Stimulated activated CD4-positive, alpha-beta T cell treated with anti-CD3 and anti-CD28 coated beads, TNF-alpha, amount 100 ng/mL, for 1 hour (primary cell): ENCODE measurements around the gene TIPIN.
"Not testable (repeated sequence)": the region's sequence is repeated elsewhere in the genome, so short reads cannot be mapped to it uniquely, and the experiment has no call there.

Source experiments
- DNase-seq, 3 donors: peaks; one replicate each; pipeline ENCODE4 v3.0.0-alpha.2; 2020; ENCODE audit warnings: low read depth in 3 of 3, low spot score in 1 of 3

Gene TIPIN

GRCh38 chr15:66386204-66387123 is 30.0 kb upstream of the TIPIN start, which contains the start of gene MAP2K1:
TSS of gene MAP2K1 (plus strand) at chr15:66386912. CDS start at chr15:66387348, 436 bp downstream.
- DNase-seq: peak; percentile 96 to 97 (median 96)

- not testable (repeated sequence) for DNase-seq
Observed at GRCh38 chr15:66381376-66381775, 24.9 kb upstream of the TIPIN start.

- DNase-seq: no peak
Observed at GRCh38 chr15:66378814-66379430, 22.4 kb upstream of the TIPIN start.

GRCh38 chr15:66374179-66374578 is 17.7 kb upstream of the TIPIN start:
- DNase-seq: no peak

- no peak for DNase-seq
Observed at GRCh38 chr15:66369773-66370651, 13.5 kb upstream of the TIPIN start.

- DNase-seq: no peak
Observed at GRCh38 chr15:66364944-66365528, 8.6 kb upstream of the TIPIN start.

GRCh38 chr15:66362776-66363175 is 6.3 kb upstream of the TIPIN start:
- DNase-seq: no peak

- DNase-seq: not testable (repeated sequence)
Observed at GRCh38 chr15:66361745-66362460, 5.4 kb upstream of the TIPIN start.

GRCh38 chr15:66359740-66360139 is 3.3 kb upstream of the TIPIN start:
- DNase-seq: no peak

- DNase-seq: no peak
Observed at GRCh38 chr15:66356077-66356358, 467 bp downstream of the TIPIN start.

GRCh38 chr15:66348530-66348929 is 8.0 kb downstream of the TIPIN start:
- DNase-seq: not testable (repeated sequence)

- no peak for DNase-seq
Observed at GRCh38 chr15:66328771-66329170, 27.7 kb downstream of the TIPIN start.

- no peak for DNase-seq
Observed at GRCh38 chr15:66327736-66328135, 28.7 kb downstream of the TIPIN start.

GRCh38 chr15:66326051-66326450 is 30.4 kb downstream of the TIPIN start:
- no peak for DNase-seq

- DNase-seq: no peak
Observed at GRCh38 chr15:66323312-66323928, 33.1 kb downstream of the TIPIN start.

GRCh38 chr15:66312144-66312543 is 44.3 kb downstream of the TIPIN start:
- no peak for DNase-seq

- no peak for DNase-seq
Observed at GRCh38 chr15:66310786-66311185, 45.7 kb downstream of the TIPIN start.

GRCh38 chr15:66309828-66310227 is 46.7 kb downstream of the TIPIN start:
- no peak for DNase-seq

- no peak for DNase-seq
Observed at GRCh38 chr15:66308531-66308930, 48.0 kb downstream of the TIPIN start.

GRCh38 chr15:66306381-66306780 is 50.1 kb downstream of the TIPIN start:
- DNase-seq: no peak
